ENCODE measurements around the gene LRSAM1.

Gene LRSAM1

DNA sequence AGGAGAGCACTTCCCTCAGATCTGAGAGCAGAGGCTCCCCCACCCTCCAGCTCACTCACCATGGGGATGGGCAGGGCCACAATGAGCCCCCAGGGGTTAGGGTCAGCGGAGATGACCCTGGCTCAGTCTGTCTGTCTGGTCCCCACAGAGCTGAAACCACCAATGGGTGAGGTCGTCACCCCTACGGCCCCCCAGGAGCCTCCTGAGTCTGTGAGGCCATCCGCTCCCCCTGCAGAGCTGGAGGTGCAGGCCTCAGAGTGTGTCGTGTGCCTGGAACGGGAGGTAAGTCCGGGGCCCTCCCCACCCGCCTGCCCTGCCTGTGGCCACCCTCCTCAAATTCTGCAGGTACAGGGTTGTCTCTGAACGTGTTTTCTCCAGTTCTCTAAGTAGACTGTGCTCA, 49.6 kb downstream of the LRSAM1 start:
- DNase-seq, result no peak

DNA sequence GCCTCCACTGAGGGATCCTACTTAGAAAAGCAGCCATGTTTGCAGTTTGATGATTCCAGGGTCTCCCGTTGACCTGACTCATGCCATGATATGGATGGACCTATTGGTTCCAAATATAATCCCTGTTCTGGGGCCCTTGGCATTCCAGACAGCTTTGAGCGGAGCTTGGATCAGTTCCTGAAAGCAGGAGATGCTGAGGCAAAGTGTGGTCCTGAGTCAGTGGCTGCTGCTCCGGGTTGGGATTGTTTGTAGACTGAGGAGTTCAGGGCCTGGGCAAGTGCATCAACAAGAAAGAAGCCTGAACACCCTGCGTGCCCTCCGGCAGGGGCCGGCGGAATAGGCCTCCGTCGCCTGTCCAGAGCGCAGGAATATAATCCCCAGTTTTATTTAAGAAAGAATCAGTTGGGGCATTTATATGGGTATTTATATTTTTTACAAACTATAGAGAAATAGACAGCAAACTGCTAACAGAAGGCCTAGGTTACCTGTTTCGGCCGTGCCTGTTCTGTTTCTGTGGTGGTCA, 50.6 kb downstream of the LRSAM1 start:
- DNase-seq, result no peak

DNA sequence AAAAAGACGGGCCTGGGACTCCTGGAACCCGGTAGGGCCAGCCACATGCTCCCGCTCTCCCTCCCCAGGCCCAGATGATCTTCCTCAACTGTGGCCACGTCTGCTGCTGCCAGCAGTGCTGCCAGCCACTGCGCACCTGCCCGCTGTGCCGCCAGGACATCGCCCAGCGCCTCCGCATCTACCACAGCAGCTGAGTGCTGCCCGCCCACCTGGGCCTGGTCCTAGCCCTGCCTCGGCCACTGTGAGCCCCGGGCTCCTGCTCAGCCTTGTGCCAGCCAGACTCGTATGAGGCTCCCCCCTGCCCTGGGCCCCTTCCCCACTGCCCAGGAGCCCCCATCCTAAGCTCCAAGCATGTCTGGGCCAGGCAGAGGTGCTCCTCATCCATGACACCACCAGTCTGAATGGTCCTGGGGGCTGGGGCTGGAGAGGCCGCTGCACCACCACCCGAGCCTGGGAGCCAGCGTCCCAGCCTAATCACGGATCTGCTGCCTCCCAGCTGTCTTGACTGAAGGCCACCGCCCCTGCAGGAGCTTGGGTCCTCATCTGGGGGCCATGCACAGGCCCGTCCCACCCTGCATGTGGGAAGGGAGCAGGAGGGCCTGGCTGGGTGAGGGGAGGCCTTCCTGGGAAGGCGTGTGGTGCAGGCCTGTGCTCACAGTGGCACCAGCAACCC, 51.5 kb downstream of the LRSAM1 start:
- DNase-seq, result no peak

DNA sequence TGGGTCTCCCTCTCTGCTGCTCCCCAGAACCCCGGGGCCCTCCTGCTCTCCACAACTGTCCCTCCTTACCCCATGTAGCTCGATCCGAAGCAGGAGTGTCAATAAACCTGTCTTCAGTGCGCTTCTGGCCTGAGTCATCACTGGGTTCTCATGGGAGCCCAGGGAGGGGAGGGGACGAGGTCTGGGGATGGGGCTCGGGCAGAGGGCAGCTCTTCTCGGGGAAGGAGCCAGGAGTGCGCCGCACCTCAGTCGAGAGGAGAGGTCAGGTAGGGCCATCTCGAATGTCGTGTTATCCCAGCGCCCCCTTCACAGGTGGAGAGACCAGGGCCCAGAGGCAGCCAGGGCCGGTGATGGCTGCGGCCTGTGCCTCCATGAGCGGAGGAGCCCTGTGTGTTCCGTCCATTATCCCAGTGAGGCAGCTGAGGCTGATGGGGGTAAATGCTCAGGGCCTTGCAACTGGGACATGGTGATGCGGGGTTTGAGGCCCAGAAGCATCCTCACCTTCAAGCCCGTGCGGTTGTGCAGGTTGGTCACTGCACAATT, 52.1 kb downstream of the LRSAM1 start:
- DNase-seq, result no peak

DNA sequence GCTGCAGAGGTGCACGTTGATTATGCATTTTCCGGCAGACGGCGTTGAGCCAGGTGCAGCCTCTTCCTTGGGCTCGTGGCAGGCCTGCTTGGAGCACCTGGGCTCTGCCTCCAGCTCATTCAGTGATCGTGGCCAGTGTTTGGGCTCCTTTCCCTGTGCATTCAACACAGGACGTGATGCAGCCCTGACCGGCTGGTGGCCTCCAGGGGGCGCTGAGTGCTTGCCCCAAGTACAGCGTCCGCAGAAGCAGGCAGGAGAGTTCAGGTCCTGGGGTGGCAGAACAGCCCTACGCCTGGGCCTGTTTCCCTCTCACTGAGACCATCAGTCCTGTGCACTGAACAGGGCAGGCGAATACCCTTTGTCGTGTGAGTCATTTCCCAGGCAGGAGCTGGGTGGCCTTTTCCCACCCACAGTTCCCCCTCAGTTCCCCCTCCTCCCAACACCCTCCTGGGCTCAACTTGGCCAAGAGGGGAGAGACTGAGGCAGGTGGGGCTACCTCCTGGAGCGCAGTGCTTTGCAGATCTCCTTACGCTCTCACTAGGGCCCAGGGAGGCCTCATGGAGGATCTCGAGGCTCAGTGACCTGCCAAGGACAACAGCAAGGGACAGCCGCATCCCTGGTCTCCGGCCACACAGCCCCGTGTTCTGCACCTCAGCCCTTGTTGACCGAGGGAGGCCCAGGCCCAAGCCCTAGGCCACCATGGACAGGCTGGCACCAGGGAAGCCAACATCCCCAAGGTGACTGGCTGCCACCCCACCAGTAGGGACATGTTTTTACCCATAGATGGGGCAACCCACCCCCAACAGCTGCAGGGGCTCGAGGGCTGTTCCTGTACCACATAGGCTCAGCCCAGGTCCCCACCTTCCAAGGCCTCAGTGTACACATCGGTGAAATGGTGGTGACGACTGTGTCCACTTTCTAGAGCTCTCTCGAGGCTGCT, 52.9 kb downstream of the LRSAM1 start:
- peak; percentile 78 to 81 for DNase-seq

DNA sequence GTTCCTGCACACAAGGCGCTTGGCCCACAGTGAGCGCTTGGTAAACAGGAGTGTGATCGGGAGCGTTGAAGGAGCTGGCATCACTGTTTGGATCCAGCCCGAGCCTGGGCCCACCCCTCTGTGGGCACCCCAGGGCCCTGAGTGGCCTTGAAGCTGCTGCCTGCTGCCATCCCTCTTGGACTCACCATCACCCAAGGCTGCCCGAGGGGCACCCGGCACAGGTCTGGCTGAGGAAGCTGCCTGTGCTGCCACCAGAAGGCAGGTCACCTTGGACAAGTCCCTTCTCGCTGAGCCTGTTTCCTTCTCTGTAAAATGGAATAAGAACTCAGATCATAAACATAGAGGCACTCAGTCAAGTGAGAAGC, 53.6 kb downstream of the LRSAM1 start:
- DNase-seq, result no peak

DNA sequence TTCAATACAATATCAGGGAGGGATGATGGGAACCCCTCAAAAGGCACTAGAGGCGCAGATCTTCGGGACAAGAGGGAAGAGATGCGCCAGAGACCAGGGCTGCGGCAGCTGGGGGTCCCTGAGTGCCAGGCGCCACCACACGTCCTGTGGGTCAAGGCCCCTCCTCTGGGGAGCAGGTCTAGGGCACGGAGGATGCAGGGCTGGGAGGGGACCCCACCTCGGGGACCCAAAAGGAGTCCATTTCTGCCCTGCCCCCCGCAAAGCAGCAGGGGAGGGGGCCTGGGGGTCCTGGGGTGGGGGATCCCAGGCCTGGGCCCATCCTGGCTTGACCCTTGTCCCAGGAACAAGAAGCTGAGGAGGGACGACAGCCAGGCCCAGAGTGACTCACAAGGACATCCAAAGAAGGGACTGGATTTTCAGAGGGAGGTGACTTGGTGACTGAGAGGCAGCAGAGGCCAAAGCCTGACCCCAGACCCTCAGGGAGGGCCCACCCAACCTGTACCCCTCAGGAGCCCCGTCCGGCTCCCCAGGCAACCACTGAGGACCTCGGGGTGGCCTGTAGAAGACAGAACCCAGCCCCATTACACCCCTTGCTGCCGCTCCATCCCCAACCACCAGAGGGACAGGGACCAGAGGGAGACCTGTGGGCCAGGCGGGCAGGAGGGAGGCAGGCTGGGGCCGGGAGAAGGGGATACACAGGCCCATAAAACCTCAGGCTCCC, 54.2 kb downstream of the LRSAM1 start:
- DNase-seq, result peak in 1 of 2 donors; percentile 24

DNA sequence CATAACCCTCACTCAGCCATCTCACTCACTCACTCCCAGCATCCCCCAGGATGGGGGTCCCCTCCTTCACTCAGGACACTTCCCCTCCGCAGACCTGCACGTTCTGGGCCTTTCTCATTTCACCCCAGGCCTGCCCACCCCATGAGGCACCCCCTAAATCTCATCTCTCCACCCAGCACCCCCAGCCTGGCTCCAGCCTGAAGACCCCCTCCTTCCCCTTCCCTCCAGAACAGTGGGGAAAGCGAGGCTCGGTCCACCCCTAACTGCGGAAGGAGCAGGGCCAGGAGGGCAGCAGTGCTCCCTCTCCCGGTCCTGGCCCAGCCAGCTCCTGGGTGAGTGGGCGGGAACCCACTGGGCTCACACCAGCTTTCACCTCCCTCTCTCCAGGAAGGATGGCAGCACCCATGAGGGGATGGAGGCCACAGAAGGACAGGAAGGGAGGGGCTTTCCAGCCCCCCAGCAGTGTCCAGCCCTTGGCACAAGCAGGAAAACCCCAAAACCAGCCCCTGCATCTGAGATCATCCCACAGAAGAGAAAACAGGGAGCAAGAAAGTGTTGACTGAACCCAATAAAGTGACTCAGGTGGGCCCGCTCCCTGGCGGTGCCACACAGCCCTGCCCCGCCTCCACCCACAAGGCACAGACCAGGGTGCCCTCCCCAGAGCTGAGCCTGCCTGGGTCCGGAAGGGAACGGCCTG, 55.0 kb downstream of the LRSAM1 start:
- DNase-seq, result no peak

DNA sequence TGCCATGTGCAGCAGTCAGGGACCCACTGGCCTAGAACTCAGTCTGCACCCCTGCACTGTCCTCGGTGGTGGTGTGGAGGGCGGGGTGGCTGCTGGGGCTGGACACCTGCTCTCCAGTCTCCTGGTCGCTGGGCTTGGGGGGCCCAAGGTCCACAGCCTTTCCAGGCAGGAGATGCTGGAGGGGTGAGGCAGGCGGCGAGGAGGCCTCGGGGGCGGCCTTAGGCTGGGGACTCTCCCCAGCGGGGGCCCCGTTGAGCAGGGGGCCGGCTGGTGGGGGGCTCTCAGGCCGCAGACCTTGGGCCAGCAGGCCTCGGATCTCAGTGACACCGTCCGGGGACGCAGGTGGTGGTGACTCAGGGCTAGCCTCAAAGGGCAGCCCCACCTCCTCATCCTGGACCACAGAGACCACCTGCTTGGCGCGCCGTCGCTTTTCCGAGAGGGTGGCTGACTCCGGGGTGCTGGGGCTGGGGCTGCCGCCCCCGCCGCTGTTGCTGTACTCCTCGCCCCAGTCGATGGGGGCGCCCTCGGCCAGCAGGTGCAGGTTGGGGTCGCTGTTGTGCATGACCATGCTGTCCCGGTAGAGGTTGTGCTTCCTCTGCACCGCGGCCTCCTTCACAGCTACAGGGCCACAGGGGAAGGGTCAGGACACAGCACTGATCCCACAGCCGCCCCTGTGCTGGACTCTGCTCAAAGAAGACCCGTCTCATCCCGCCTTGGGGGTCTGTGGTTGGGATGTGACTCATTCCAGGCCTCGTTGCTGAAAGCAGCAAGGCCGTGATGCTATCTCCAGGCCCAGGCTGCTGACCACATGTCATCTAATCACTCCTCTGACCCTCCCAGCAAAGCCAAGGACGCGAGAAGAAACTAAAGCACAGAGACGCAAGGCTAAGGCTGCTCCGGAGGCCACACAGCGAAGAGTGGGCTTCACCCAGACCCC, 55.8 kb downstream of the LRSAM1 start:
- no peak for DNase-seq

DNA sequence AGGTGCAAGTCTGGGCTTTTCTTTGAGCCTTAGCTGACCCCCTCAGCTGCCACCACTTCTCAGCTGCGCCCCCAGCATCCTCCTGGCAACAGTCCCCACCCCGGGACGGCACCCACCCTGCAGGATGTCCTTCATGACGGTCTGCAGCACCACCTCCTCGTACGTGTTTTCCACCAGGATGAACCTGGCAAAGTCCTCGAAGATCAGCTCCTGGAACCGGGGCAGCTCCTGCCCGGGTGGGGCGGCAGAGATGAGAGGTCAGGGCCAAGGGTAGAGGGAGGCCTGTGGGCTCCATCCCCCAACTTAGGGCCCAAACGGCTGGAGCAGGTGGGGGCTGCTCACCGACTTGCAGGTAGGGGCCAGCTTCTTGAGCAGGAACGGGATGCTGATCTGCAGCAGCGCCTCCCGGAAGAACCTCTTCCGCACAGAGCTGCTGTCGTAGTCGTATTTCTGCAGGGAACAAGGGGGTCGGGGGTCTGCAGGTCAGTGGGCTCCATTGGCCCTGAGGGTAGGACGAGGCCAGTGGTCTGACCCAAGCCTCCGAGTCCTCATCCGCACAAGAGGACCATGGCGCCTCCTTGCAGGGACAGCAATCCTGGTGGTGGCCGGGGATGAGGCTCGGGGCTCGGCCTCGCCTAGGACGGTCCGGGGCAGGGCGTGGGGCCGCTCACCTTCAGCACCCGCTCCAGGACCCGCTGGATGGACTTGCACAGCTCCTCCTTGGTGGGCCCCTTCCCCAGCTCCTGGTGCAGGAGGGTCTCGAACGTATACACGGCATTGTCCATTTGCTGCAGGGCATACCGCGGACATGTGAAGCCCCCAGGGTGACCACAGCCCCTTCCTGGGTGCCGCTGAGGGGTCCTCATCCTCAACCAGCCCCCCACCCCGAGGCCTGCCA, 56.7 kb downstream of the LRSAM1 start:
- no peak for DNase-seq

DNA sequence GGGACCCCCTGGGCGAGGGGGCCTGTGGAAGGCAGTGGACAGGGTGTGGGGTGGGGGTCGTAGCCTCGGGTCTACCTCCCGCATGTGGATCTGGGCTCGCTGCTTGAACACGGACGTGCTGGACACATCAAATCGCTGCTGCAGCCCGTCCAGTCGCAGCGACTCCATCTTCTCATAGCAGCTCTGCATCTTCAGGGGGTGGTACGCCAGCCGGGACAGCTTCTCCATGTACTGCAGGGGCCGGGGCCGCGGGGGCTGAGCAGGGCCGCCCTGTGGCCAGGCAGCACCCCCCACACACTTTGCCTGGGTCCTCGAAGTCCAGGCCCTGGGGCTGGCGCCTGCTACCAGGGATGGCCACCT, 57.6 kb downstream of the LRSAM1 start:
- DNase-seq, result no peak

DNA sequence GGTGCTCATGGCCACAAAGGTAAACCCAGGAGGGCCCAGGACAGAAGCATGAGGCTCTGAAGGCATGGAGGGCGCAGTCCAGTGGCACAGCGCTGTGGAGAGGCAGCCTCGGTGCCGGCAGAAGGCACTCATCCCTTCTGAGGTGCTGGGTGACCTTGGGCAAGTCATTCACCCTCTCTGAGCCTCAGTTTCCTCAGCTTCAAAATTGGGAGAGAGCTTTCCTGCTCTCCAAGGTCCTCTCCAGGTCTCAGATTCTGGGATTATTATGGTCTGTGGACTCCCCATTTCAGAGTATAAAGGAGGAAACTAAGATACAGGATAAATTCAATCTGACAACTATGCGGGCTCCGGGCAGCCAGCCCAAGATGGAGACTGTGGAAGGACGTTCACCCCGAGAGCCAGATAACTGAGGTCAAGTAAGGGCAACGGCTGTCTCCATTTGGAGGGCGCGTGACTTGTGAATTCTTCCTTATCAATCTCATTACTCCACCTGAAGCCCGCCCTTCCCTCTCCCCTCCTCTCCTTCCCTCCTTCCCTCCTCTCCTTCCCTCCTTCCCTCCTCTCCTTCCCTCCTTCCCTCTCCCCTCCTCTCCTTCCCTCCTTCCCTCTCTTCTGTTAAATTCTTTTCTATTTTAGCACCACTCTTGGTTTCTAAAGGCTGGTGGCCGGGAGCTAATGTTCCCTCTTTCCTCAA, 58.1 kb downstream of the LRSAM1 start:
- no peak for DNase-seq

DNA sequence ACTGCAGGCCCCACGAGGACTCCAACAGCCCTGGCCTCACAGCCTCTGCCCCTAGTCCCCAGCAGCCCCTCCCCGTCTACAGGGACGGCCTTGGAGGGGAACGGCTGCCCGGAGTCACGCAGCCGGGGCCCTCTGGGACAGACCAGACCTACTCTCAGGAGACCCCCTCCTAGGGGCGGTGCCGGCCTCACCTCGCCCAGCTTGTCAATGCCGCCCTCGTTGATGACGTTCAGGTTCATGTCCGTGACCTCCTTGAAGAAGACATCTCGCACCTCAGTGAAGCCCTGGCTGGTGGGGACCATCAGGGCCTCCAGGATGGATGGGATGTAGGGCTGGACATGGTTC, 58.6 kb downstream of the LRSAM1 start:
- DNase-seq, result no peak

DNA sequence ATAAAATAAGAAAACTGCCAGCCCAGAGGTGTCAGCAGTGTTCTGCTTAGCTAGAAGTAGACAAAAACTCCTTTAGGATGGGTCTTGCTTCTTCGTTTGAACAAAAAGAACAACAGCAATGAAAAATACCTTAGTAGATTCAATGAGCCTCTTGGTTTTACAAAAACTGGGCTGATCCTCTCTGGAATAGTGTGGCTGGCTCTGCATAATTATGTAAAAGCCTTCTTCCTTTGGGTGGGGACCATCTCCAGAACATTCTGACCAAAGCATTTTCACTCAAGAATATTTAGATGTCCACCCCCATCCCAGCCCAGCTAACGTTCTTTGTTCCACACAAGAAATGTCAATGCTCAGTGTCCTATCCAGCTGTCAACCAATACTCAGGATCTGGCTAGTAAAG, 63.2 kb downstream of the LRSAM1 start:
- no peak for DNase-seq

DNA sequence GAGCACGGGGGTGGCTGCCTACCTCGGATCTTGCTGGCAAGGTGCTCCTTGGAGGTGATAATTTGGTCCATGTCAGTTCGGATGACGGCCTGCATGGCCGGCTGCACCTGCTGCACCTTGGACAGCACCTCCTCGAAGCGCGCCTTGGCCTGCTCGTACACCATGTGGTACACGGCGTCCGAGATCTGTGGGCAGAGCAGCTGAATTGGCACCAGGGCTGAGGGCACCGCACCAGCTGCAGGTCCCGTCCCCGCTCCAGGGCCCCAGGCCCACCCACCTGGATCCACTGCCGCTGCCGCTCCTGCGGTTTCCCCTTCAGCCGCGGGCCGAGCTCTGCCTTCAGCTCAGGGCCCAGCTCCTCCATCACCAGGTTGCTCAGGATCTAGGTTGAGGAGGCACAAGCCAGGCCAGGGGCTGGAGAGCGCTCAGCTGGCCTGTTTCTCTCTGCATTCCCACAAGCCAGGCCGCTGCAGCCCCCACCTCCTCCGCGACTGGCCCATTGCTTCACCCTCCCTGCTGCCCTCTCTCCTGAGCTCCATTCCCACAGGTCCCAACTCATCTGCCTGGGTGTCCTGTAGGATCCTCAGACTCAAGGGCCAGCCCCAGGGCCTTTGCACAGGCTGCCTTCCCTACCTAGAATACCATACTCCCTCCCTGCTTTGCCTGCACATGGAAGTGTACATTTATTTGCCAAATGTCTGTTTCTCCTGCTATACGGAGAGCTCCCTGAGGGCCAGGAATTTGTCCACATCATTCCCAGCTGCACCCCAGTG, 65.7 kb downstream of the LRSAM1 start:
- DNase-seq, result no peak

DNA sequence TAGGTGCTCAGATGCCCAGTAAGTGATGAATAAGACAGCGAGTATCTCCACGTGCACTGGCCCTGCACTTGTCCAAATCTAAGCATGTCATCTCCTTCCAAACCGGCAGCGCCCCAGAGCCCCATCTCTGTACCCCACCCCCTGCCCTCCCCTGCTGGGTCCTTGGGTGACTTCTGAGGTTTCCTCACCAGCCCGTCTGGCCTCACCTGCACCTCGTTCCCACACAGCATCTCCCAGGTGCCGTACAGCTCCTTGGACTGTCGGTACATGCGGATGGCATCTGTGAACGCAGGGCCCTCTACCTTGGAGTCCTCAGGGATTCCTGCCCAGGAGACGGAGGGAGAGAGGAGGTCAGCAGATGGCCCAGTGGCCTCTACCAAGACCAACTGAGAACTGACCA, 66.3 kb downstream of the LRSAM1 start:
- no peak for DNase-seq

DNA sequence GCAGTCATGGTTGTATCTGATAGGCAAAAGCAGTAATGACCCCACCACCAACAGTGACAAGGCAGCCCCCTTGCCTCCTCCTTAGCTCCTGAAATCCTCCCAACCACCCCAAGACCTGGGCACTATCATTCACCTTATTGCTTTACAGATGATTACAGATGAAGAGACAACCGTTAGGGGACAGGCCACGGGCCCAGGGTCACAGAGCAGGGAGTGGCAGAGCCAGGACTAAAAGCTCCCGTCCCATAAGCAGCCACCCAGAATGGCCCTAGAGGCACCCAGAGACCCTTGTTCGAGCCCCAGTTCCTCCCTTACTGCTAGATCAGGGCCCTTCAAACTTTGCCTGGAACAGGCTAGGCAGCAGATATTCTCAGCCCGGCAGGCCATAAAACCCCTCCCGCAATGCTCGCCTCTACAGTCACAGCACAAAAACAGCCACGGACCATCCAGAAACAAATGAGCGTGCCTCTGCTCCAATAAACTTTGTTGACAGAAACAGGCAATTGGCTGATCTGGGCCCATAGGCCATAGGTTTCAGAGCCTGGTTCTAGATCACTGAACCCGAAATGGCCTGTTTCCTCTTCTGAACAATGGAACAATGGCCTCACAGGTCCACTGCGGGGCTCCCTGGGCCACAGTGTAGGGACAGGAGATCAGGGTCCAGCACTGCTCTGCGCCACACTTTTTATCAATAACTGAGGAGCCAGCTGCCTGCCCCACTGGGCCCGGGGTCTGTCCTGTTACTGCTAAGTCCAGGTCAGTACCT, 67.0 kb downstream of the LRSAM1 start:
- DNase-seq, result no peak
